HG03175 (cell line): ENCODE data around the gene TIMM22.

Experiments
- ATAC-seq: cut with Tn5 transposase; IDR thresholded peaks from one replicate; pipeline ENCODE4 v1.9.1; 2021; ENCODE audit warnings: mild to moderate bottlenecking, moderate library complexity; ENCODE audit not compliant: unreplicated experiment

Gene TIMM22

DNA sequence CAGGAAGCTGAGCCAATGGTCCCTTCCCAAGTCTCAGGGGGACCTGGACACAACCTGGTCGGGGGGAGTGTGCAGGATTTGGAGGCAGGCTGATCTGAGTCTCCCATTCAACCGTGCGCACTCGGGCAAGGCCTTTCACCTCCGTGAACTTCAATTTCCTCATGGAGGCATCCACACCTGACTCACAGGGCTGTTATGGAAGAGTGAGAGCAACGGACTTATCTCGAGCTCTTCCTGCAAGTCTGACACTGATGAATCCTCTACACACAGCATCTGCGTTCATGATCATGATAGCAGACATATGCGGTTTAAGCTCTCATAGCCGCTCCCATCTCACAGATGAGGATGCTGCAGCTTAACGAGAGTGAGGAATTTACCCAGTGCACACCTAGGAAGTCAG, 21.6 kb downstream of the TIMM22 start:
- no peak for ATAC-seq

DNA sequence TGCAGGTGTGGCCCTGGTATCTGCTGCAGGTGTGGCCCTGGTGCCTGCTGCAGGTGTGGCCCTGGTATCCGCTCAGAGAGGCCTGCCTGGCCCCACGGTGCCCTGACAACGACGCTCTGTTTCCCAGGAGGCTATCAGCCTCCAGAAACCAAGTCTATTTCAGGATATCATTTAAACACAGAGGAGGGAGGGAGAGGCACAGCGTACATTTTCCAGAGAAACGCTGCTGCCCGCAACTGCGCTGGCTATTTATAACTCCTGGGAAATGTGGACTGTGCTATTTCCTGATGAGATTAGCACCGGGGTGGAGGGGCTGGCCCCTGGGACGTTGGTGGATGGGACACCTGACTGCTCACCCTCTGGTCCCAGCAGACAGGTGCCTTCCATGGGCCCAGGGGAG, 22.5 kb downstream of the TIMM22 start:
- ATAC-seq = no peak

DNA sequence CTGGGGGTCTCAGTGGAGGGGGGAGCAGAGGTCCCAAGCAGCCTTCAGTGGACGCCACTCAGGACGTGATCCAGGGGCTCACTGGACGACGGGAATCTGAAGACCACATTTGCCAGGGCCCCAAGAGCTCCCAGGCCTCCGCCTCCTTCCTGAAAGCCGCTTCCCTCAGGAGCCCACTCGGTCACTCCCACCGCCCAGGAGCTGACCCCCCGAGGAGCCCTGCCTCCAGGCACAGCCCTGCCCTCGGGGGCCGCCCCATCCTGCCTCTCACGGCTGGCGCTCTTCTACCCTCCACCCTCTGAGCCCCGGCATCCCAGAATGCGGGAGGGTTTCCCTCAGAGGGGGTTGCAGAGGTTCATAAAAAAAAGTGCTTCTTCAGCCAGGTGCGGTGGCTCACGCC, 24.2 kb downstream of the TIMM22 start:
- no peak for ATAC-seq

DNA sequence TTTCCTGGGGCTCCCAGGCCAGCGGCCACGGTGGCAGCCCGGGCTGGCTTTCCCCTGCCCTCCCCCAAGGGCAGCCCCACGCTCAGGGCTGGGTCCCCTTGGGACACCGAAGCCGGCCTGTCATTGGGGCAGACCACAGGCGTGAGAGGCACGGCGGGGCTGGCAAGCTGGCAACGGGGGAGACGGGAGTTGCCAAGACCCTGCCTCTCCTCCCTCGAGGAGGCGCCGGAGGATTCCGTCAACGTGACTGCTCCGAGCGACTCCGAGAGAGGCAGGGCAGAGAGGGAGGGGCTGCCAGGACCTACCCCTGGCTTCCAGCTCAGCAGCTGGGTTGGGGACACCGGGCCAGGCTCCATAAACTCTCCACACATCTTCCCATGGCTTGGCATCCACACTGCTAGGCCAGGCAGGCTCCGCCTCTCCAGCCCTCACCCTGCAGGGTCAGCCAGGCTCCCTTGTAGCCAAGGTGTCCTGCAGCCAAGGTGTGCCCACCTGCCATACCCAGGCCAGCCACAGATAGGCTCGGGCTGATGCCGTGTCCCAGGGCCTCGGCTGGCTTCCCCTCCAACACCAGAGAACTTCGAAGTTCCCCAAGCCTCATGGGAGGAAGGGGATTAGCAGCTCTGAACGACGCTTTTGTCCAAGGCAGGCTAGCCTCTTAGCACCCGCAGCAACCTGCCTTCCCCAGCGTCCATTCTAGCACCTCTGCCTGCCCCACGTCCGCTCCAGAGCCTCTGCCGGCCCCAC, 25.5 kb downstream of the TIMM22 start:
- ATAC-seq = no peak

DNA sequence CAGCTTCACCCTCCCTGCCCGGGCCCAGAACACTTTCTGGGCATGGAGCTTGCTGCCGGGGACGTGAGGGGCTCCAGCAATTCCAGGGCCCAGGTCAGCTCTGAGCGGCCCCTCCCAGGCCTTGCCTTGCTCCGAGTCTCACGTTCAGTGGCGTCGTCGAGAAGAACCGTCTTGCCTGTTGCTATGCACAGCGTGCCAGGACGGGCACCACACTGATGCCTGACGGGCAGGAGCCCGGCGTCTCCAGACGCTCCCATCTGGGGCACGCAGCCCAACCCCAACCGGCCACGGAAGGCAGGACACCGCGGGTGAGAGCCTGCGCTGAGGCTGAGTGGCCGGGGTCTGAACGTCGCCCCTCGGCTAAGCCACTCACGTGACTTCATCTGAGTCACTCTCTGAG, 27.1 kb downstream of the TIMM22 start:
- no peak for ATAC-seq

DNA sequence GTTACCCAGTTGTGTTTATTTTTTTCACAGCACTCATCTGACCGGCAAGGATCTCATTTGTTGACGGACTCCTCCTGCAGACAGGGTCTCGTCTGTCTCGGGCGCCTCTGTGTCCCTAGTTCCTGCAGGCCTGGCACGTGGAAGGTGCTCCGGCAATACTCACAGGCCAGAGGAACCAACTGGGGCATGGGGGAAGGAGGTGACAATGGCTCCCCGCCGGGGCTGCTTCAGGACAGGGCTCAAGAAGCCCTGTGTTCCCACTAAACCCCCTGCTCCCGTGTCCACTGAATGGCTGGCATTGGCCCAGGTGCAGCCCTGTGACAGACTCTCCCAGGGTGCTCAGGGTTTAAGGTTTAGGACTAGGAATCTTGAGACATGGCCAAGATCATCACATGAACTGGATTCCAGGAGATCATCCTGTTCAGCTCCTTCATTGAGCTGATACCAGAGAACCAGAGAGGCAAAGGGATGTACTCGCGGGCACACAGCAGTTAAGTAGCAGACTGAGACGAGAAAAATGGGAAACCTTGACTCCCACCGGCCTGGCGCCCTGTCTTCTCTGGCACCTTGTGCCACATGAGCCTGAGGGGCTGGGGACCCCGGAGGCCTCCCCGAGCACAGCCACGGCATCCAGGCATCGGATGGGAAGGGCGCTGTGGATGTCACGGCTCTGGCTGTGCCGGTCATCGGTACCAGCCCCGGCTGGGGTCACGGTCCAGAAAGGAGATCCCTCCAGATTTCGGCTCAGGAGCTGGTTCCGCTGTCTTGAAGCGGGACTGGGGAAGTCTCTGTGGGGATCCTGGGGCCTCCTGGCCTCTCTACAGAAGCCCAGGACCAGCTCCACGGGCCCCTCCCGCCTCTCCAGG, 29.0 kb downstream of the TIMM22 start:
- ATAC-seq = no peak

DNA sequence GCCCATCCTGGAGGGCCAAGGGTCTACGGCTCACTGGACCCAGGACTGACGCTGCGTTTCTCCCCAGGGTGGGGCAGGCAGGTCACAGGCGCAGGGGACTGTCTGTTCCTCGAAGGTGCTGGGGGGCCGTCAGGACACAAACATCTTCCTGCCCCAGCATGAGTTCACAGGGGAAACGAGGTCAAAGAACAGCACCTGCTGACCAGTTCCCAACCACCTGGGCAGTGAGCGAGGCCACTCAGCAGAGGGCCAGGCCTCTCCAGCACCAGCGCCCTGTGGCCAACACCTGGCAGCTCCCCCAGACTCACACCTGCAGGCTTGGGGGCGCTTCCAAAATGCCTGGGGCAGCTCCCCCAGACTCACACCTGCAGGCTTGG, 29.7 kb downstream of the TIMM22 start:
- ATAC-seq = no peak

DNA sequence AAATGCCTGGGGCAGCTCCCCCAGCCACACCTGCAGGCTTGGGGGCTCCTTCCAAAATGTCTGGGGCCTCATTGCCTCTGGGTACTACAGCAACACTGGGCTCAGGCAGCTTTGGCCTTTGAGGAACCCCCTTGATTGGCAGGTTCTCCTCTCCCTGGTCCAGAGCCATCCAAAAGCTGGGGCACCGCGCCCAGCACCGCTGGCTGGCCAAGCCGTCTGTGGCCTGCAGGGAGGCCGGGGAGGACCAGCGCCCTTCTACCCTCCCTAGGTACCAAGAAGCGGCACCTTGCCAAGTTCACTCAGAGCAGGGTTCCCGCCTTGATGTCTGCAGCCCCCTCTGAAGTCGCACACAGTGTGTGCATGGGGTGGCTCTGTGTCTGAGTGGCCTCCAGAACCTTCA, 30.1 kb downstream of the TIMM22 start:
- no peak for ATAC-seq

DNA sequence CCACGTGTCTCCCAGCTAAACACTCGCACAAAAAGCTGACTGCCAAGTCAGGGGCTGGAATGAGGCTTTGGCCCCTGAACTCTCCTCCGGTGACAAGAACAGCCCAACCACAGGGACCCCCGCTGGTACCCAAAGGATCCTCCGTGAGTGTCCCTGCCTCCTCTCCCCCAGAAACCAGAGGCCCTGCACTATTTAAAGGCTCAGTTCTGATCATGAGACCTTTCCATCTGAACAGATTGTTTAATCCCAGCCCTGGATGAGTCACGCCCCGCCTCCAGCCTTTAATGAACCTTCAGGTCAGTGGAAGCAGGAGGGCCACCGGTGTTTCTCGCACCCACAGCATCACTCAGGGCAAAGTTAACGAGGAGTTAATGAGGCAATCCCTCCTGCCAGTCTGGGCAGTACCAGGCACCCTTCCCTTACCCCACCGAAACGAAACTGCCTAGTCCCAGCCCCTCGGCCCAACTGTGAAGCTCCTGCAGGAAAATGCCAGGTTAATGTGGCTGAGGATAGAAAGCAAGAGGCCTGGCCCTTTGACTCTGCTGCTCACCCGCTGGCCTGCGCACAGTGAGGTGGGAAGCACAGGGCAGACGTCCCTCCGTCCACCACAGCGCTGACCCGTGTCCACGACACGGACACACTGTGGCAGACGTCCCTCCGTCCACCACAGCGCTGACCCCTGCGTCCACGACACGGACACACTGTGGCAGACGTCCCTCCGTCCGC, 32.4 kb downstream of the TIMM22 start:
- ATAC-seq = no peak

DNA sequence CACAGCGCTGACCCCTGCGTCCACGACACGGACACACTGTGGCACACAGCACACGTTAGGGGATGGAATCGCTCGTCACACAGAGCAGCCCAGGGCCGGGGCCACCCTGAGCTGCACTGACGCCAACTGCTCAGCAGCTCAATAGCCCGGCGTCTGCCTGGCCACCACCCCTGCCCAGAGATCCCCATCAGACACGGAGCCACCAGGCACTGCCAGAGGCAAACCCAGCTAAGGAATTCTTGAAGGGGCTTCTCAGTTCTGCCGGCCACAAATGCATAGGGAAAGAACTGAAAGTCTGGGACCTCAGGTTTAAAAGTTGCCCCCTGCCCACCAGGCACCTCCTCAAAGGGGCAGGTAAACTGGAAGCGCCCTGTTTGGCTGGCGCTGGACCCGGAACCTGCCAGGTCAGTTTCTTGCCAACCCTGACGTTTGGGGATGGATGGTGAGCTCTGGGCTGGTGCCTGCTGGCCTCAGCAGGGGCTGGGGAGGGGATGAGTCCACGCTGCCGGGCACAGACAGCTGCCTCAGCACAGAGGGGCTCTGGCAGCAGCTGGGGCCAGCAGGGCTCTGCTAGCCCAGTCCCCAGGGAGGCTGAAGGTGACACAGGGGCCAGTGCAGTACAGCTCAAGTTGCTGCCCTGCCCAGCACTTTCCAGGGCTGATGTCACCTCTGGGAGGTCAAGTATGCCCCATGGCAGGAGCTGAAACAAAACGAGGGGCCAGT, 33.2 kb downstream of the TIMM22 start:
- no peak for ATAC-seq

DNA sequence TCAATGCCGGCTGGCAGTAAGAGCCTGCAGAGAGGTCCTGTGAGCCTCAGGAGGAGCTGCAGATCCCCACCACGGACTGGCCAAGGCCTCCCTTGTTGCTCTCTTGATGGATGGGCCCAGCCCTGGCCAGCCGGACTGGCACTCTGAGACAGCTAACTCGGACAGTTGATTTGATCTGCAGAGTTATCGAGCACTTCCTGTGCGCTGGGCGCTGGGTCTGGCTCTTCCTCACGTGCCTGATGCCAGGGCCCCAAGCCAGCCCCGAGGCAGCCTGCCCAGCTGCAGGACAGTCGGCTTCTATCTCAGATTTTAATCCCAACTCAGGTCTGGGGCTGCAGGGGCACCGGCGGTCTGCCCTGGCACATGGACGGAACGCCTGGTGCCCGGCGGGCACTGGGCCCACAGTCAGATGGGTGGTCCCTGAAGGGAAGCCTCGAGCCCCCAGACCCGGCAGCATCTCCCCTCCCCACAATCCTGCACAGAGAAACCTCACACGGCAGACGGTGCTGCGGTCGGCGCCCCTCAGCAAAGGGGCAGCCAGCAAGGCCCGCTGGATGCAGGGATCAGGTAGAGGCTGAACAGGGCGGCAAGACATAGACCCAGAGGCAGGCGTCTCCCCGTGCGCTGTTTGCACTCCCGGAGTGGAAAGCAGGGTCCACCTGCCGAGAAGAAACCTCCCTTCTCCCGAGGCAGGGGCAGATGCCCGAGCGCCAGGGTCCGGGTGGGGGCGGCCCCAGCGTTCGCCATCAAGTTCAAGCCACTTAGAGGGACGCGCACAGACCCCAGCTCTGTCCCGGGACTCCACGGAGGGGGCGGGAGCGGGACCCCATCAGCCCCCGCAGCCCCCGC, 34.0 kb downstream of the TIMM22 start:
- no peak for ATAC-seq

DNA sequence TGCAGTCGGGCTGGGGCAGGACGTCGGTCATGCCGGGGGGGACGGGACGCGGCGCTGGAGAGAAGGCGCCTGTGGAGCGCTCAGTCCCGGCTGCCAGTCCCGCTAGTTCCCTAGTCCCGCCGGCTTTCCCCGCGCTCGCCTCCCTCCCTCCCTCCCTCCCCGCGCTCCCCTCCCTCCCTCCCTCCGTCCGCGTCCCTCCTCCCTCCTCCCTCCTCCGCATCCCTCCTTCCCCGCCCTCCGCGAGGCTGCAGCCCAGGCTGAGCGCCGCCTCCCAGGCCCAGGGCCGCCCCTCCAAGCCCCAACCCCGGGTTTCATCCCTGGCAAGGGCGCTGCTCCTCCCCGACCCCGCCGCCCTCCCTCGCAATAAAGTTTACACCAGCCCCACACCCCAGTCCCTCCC, 34.8 kb downstream of the TIMM22 start:
- no peak for ATAC-seq

DNA sequence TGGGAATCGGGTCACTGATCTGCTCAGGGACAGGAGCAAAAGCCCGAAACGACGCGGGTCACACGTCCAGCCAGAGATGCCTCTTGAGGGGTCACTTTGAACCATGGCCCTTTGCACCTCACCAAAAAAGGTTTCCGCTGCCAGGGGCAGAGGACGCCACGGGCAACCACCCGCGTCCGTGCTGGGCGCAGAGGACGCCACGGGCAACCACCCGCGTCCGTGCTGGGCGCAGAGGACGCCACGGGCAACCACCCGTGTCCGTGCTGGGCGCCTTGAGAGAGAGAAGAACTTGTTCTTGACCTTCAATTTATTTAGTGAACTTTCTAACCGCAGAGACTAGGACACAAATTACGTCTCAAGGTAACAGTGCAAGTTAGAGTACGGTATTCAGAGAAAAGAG, 35.5 kb downstream of the TIMM22 start:
- ATAC-seq = no peak

DNA sequence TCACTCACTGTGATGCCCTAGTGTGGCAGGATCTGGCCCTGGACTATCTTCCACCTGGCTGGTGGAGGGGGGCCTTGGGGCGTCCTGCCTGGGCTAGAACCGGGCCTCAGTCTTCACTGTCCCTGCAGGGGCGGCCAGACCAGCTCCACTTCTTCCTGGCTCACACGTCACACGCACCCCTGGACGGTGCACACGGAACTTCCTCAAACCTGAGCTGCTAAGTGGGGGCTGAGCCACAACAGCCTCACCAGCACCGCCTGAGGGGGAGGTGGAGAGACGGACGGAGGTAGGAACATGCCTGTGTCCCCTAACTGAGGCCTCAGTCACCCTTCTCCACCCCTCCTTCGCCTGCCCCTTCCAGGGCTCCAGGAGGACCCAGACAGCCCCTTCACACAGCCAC, 36.6 kb downstream of the TIMM22 start:
- ATAC-seq = no peak

DNA sequence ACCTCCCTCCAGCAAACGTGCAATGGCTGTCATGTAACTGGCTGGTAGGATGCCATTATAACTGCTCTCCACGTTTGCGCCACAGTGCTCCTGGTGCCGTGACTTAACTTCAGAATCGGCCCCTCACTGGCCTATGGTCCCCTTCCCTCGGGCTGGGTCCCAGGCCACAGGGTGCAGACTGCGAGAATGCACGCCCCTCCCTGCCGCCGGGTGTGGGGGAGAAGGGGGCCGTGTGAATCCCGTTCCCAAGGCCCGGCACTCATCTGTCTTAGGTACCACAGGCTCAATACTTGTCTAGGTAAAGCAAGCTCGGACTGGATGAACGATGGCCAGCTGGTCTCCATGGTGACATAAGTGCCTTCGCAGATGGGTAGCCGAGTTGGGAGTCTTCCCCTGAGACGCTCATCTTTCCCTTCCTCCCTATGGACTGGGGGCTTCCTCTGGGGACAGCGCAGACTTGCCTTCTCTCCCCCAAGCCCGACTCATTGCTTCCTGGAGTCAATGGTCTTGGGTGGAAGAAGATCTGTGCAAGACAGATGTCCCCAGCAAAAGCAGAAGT, 37.8 kb downstream of the TIMM22 start:
- ATAC-seq = no peak

DNA sequence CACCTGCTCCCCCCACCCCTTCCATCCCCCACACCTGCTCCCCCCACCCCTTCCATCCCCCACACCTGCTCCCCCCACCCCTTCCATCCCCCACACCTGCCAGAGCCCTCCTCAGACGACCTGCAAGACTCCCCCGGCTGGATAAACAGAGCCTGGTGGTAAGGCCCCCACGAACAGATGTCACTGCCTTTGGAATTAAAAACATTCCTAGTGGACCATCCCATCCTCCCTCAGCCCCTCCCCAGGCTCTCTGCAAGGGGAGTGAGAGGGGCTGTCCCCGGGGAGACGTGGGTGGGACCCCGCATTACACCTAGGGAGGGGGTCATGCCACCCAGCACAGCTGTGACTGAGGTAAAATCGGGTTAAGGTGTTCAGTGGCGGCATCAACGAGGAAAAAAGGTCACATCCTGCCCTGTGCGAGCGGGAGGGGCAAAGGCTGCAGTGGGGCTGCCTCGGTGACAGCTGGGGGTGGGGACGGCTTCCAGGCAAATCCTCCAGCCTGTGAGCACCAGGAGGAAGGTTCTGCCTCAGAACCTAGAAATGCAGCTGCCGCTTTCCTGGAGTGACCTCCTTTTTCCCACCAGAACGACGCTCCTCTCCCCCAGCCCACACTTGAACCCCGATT, 38.7 kb downstream of the TIMM22 start:
- no peak for ATAC-seq

DNA sequence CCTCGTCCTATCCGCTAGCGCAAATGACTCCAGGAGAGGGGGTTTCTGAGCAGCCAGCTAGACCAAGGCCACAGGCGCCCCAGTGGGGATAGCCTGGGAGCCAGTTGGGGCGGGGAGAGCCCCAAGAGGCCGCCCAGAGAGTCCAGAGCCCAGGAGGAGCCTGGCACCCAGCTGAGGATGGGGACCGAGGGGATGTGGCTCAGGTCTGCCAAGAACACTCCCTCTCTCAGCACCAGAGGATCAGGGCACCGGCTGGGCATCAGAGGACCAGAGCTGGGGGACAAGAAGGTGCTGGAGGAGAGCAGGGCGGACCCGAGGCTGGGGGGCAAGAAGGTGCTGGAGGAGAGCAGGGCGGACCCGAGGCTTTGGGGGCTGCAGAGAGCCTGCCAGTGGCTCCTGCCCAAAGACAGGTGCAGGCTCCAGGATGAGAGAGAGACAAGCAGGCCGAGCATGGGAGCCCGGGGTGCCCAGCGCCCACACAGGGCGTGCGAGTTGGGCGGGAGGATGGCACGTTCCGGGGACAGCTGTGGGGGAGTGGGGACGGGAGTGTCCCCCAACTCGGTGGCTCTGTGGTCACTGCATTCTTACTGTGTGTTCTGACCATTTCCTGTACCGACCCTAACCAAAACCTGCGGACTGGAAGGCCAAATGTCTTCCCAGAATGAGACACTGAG, 39.4 kb downstream of the TIMM22 start:
- no peak for ATAC-seq

DNA sequence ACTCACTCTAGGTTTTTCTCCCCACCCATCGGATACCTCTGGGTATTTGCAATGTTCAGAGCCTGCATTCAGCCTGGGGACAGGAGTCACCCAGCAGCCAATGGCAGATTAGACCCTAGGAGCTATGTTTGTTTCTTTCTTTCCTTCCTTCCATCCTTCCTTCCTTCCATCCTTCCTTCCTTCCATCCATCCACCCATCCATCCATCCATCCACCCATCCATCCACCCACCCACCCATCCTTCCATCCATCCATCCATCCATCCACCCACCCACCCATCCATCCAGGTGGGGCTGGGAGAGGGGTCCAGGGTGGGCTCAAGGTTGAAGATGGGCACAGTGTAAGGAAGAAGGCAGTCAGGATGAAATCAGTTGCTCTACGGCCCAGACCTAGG, 39.9 kb downstream of the TIMM22 start:
- ATAC-seq = no peak
